ENCODE data around the gene FURIN.
"Not testable (repeated sequence)": the region's sequence is repeated elsewhere in the genome, so short reads cannot be mapped to it uniquely, and the experiment has no call there.

The FURIN gene

GRCh38 chr15:90868261-90868689, at the start of gene FURIN:
TSS of gene FURIN (plus strand) at chr15:90868588. CDS start at chr15:90875741, 7,153 bp downstream.
- in situ Hi-C loops (cut with MboI; ENCODE audit: low sequenced_read_pairs): no loop called here

- in situ Hi-C loops (cut with MboI; ENCODE audit: low sequenced_read_pairs): no loop called here
Measured at GRCh38 chr15:90819390-90819789, 49.0 kb upstream of the FURIN start.

- in situ Hi-C loops (cut with MboI; ENCODE audit: low sequenced_read_pairs): no loop called here
Measured at GRCh38 chr15:90819850-90820249, 48.5 kb upstream of the FURIN start.

GRCh38 chr15:90820481-90820880, 47.9 kb upstream of the FURIN start:
- in situ Hi-C loops (cut with MboI; ENCODE audit: low sequenced_read_pairs): no loop called here

GRCh38 chr15:90822204-90822955, 46.0 kb upstream of the FURIN start:
- in situ Hi-C loops (cut with MboI; ENCODE audit: low sequenced_read_pairs): no loop called here

GRCh38 chr15:90823455-90823974, 44.9 kb upstream of the FURIN start:
- in situ Hi-C loops (cut with MboI; ENCODE audit: low sequenced_read_pairs): no loop called here

- in situ Hi-C loops (cut with MboI; ENCODE audit: low sequenced_read_pairs): not testable (repeated sequence)
Measured at GRCh38 chr15:90825115-90825899, 43.1 kb upstream of the FURIN start.

GRCh38 chr15:90826206-90826885, 42.0 kb upstream of the FURIN start:
- in situ Hi-C loops (cut with MboI; ENCODE audit: low sequenced_read_pairs): not testable (repeated sequence)

GRCh38 chr15:90826886-90827435, 41.4 kb upstream of the FURIN start:
- in situ Hi-C loops (cut with MboI; ENCODE audit: low sequenced_read_pairs): no loop called here

- in situ Hi-C loops (cut with MboI; ENCODE audit: low sequenced_read_pairs): no loop called here
Measured at GRCh38 chr15:90828111-90828510, 40.3 kb upstream of the FURIN start.

- in situ Hi-C loops (cut with MboI; ENCODE audit: low sequenced_read_pairs): no loop called here
Measured at GRCh38 chr15:90829126-90829525, 39.3 kb upstream of the FURIN start.

GRCh38 chr15:90829942-90830440, 38.4 kb upstream of the FURIN start:
- in situ Hi-C loops (cut with MboI; ENCODE audit: low sequenced_read_pairs): no loop called here

- in situ Hi-C loops (cut with MboI; ENCODE audit: low sequenced_read_pairs): no loop called here
Measured at GRCh38 chr15:90834626-90835025, 33.8 kb upstream of the FURIN start.

GRCh38 chr15:90836296-90836871, 32.0 kb upstream of the FURIN start:
- in situ Hi-C loops (cut with MboI; ENCODE audit: low sequenced_read_pairs): no loop called here

GRCh38 chr15:90837094-90837493, 31.3 kb upstream of the FURIN start:
- in situ Hi-C loops (cut with MboI; ENCODE audit: low sequenced_read_pairs): no loop called here

- in situ Hi-C loops (cut with MboI; ENCODE audit: low sequenced_read_pairs): no loop called here
Measured at GRCh38 chr15:90838139-90838538, 30.2 kb upstream of the FURIN start.

GRCh38 chr15:90838544-90838943, 29.8 kb upstream of the FURIN start:
- in situ Hi-C loops (cut with MboI; ENCODE audit: low sequenced_read_pairs): no loop called here

GRCh38 chr15:90839187-90840071, 29.0 kb upstream of the FURIN start:
- in situ Hi-C loops (cut with MboI; ENCODE audit: low sequenced_read_pairs): no loop called here

GRCh38 chr15:90840157-90840855, 28.1 kb upstream of the FURIN start:
- in situ Hi-C loops (cut with MboI; ENCODE audit: low sequenced_read_pairs): no loop called here
